IPS DF 19.7 (cell line): ENCODE results near the gene METTL2A.
A peak's percentile ranks its signal among the peaks of the same experiment; 100 is the strongest.
"Not testable (repeated sequence)": the region's sequence is repeated elsewhere in the genome, so short reads cannot be mapped to it uniquely, and the experiment has no call there.

Experiments
- DNase-seq: peaks from one replicate; pipeline ENCODE4 v3.0.0-alpha.2; 2013; ENCODE audit warnings: low read depth, low spot score

The METTL2A gene, protein sequence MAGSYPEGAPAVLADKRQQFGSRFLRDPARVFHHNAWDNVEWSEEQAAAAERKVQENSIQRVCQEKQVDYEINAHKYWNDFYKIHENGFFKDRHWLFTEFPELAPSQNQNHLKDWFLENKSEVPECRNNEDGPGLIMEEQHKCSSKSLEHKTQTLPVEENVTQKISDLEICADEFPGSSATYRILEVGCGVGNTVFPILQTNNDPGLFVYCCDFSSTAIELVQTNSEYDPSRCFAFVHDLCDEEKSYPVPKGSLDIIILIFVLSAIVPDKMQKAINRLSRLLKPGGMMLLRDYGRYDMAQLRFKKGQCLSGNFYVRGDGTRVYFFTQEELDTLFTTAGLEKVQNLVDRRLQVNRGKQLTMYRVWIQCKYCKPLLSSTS

GRCh38 chr17:62423647-62424461, at the start of gene METTL2A:
TSS of gene METTL2A (plus strand) at chr17:62423897. CDS start at chr17:62423903, 6 bp downstream.
- peak; percentile 83 for DNase-seq

DNA sequence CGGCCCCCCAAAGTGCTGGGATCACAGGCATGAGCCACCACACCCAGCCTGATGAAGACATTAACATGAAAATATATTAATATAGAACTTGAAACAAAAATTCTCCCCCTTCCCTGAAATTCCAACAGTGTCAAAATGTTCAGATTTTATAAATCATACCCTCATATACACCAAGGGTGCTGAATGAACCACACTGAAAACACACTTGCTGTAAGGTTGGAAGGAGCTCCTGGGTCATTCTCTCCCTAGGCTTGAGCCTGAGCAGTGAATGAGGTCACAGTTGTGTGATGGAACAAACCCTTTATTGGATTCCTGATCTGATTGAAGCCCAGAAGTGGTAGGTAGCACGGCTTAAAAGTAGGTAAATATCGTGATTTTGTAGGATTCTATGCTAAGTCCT, 43.4 kb upstream of the METTL2A start, which contains the start of gene EFCAB3:
TSS of gene EFCAB3 (plus strand) at position 301 of the 400 bp plus-strand sequence. CDS start 2,427 bp downstream, outside the sequence.
- no peak for DNase-seq

- no peak for DNase-seq
Measured at GRCh38 chr17:62381561-62381960, 42.1 kb upstream of the METTL2A start.

DNA sequence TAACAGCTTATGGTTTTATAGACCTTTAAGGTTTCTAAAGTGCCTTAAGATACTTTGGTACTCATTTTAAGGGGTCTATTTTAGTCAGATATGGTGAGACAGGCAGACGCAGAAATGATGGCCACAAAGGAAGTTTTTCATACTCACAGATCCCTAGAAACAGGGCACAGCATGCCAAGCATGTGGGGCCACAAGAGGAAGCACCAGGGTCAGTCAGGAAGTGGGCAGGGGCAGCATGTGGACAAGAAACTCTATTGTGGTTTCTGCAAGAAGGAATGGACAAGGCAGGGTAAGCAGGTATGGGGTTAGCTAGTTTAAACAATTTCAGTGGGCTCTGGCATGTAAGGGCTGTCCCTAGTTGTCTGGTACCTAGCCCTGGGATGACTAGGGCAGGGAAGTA, 34.8 kb upstream of the METTL2A start:
- no peak for DNase-seq

DNA sequence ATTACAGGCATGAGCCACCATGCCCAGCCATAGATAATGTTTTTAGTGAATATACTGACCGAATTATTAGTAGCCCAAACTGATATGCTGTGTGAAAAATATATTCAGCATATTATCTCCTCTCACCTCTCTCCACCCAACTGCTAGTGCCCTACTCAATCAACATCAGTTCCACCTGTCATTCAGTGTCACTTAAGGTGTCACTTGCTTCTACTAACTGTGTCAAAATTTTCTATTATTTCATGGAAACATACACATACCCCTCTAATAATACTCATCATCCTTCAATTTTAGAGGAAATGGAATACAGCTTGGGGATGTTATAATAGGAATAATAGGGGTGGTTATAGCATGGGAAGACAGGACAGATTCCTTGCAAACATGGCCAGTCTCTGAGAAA, 30.8 kb upstream of the METTL2A start:
- no peak for DNase-seq

- no peak for DNase-seq
Measured at GRCh38 chr17:62398891-62399290, 24.8 kb upstream of the METTL2A start.

- DNase-seq: no peak
Measured at GRCh38 chr17:62405451-62405850, 18.2 kb upstream of the METTL2A start.

DNA sequence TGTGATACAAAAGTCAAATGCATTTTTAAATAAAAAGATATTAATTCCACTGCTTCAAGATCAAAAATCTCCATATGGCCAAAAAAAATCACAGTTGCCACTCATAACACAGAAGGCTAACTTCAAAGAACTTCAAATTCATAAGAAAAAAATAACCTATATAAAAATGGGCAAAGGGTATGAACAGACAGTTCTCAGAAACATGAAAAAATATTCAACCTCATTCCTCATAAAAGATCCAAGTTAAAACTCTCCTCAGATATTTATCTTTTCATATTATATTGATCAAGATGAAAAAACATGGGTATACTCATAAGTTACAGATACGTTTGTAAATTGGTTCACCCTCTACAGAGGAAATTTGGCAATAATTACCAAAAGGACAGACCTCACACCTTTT, 10.6 kb upstream of the METTL2A start:
- DNase-seq: not testable (repeated sequence)

GRCh38 chr17:62426214-62426613, 2.5 kb downstream of the METTL2A start:
- not testable (repeated sequence) for DNase-seq

DNA sequence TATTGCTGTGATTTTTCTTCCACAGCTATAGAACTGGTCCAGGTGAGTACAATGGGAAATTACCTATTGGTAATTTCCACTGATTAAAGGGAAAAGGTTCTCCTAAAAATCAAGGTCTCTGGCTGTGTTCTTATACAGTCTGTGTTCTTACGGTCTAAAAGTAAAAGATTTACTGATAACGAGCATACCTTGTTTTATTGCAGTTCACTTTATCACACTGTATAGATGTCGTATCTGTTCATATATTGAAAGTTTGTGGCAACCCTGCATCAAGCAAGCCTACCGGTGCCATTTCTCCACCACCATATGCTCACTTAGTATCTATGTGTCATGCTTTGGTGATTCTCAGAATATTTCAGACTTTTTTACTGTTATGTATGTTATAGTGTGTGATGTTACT, 11.6 kb downstream of the METTL2A start:
- not testable (repeated sequence) for DNase-seq

DNA sequence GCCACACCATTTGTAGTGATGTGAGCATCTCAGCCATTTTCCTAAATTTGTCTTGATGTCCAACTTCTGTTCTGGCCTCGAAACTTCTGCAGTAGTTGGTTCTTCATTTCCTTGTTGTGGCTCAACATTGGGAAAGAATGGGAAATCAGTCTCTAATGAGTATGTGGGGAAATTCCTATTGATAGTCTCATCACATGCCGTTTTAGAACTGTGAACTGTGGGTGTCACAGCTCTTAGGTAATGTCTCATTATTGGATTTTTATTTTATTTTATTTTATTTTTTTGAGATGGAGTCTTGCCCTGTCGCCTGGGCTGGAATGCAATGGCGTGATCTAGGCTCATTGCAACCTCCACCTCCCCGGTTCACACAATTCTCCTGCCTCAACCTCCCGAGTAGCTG, 17.5 kb downstream of the METTL2A start:
- not testable (repeated sequence) for DNase-seq

DNA sequence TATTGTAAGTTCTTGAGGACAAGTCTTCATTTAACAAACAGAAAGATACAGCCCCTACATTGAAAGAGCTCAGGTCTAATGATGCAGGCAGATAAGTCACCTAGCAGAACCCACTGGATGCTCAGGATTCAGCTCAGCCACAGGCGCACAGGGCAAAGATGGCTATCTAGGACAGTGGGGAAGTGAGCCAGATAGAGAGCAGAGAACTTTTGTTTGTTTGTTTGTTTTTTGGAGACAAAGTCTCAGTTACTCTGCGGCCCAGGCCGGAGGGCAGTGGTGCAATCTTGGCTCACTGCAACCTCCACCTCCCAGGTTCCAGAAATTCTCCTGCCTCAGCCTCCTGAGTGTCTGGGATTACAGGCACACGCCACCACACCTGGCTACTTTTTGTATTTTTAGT, 20.4 kb downstream of the METTL2A start:
- DNase-seq: no peak

- DNase-seq: not testable (repeated sequence)
Measured at GRCh38 chr17:62445791-62446190, 22.1 kb downstream of the METTL2A start.

DNA sequence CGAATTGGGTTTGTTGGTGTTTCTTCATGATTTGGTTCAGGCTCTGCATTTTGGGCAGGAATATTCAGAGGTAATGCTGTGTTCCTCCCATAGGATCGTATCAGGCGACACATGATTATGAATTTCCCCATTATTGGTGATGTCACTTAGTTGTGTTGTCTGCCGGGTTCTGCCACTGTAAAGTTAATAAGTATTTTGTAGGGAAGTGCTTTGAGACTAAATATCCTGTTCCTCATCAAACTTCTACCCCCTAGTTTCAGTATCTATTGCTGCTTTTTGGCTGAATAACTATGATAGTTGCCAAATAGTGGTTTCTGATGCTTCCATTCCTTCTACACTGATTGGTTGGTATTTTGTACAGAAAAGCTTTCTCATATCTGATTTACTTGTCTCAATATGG, 28.5 kb downstream of the METTL2A start:
- DNase-seq: not testable (repeated sequence)

- not testable (repeated sequence) for DNase-seq
Measured at GRCh38 chr17:62453041-62453440, 29.3 kb downstream of the METTL2A start.

DNA sequence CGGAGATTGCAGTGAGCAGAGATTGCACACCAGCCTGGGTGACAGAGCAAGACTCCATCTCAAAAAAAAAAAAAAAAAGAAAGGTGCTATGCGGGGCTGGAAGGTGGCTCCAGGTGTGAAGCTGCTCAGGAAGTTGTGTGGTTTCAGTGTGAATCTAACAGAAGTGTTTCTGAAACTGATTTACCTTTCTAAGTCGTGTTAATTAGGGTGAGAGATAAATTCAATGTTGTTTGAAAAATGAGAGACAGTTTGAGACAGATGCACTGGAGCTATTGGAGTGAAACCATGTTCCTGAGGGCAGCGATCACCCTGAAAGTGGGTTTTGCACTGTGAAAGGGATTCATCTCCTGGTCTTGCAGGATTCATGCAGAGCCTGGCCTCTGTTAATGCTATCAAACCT, 30.0 kb downstream of the METTL2A start:
- DNase-seq: not testable (repeated sequence)

- DNase-seq: not testable (repeated sequence)
Measured at GRCh38 chr17:62454111-62454510, 30.4 kb downstream of the METTL2A start.

DNA sequence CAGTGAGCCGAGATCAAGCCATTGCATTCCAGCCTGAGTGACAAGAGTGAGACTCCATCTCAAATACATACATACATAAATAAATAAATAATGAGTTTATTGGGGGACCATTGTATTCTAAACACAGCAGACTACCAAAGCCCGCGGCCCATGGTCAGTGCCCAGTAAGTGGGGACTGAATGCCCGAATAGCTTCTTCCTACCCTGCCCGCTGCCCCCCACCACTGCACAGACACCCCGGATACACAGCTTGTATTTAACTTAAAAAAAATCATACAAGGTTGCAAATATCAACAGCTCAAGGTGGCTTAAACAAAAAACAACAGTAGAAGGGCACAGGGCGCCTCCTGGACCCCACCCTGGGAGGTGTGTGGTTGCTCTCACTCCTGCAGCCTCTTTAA, 32.3 kb downstream of the METTL2A start:
- DNase-seq: no peak

DNA sequence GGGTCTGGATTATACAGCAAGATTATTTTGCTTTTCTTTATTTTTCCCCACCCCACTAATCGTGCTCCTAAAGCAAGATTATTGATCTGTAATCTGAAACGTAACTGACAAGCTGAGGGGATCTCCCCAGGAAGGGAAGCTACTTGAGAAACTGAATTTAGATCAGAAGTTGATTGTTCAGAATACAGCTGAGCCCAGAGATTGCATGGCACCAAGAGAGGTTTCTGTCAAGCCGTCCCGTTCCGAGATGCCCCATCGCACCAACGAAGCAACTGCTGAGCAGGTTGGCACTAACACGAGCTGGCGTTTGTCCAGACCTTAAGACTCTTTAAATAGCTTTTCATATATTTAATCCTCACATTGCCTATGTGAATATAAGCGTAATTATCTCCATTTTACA, 34.8 kb downstream of the METTL2A start:
- DNase-seq: not testable (repeated sequence)

DNA sequence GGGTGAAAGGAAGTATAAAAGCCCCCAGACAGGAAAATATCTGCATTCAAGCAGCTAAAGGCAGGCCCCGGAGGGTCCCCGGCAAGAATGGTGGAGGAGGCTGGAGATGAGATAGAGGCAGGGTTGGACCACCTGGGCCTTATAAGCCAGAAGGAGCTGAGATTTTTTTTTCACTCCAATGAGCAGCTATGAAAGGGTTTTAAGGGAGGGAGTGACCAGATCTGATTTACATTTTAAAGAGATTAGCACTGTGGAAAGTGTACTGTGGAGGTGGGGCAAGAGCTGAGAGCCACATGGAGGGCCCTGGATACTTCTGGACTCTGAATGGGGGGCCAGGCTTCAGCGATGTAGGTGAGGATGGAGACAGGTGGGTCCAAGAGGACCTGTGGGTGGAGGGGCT, 40.7 kb downstream of the METTL2A start:
- DNase-seq: not testable (repeated sequence)

GRCh38 chr17:62465271-62465670, 41.6 kb downstream of the METTL2A start:
- not testable (repeated sequence) for DNase-seq

DNA sequence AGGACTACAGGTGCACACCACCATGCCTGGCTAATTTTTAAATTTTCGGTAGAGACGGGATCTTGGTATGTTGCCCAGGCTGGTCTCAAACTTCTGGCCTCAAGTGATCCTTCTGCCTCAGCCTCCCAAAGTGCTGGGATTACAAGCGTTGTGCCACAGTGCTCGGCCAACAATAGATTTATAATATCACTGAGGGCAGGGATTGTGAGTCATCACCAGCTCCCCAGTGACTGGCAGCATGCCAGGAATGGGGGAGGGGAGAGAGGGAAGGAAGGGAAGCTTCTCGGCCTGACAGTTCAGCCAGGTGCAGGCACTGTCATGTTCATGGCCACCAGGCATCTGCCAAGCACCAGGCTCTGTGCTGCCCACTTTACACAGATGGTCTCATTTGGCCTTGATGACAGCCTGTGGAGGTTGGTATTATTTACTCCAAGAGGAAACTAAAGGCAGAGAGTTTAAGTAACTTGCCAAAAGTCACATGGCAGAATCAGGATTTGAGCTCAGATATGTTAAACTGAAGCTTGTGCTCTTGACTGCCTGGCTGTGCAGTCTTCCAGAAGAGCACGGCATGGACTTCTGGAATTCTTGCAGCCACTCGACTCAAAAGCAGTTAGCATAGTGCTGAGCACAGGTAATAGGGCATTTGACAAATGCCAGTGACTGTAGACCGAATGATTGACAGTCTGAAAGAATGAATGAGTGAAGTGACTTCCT, 47.1 kb downstream of the METTL2A start:
- DNase-seq: not testable (repeated sequence)
